ENCODE measurements around the gene CADM1.

CADM1 gene

GRCh38 chr11:115425816-115426215 lies 78.4 kb downstream of the CADM1 start:
- DNase-seq (ENCODE audit: low read depth in 2 of 2): no peak
- no peak for TF ChIP-seq CTCF (IDR thresholded peaks at IDR 0.05; ENCODE audit: low read depth, low read length)
- no peak overlapping the region for H3K4me3 ChIP-seq (replicated peaks in 1 of 2; ENCODE audit: low read depth in 2 of 2, low read length in 2 of 2)

GRCh38 chr11:115425250-115425649 lies 79.0 kb downstream of the CADM1 start:
- no peak for TF ChIP-seq CTCF (IDR thresholded peaks at IDR 0.05; ENCODE audit: low read depth, low read length)
- H3K4me3 ChIP-seq (replicated peaks in 1 of 2; ENCODE audit: low read depth in 2 of 2, low read length in 2 of 2): no peak overlapping the region

GRCh38 chr11:115423728-115424459 lies 80.3 kb downstream of the CADM1 start:
- no peak overlapping the region for H3K4me3 ChIP-seq (replicated peaks in 1 of 2; ENCODE audit: low read depth in 2 of 2, low read length in 2 of 2)
- no peak for TF ChIP-seq CTCF (IDR thresholded peaks at IDR 0.05; ENCODE audit: low read depth, low read length)
- no peak for DNase-seq (ENCODE audit: low read depth in 2 of 2)

More at GRCh38 chr11:115425250-115425649, 79.0 kb downstream of the CADM1 start:
- DNase-seq (ENCODE audit: low read depth in 2 of 2): no peak

GRCh38 chr11:115421992-115422689 lies 82.1 kb downstream of the CADM1 start:
- DNase-seq (ENCODE audit: low read depth in 2 of 2): no peak

GRCh38 chr11:115421352-115421991 lies 82.7 kb downstream of the CADM1 start:
- no peak overlapping the region for H3K4me3 ChIP-seq (replicated peaks in 1 of 2; ENCODE audit: low read depth in 2 of 2, low read length in 2 of 2)
- no peak for TF ChIP-seq CTCF (IDR thresholded peaks at IDR 0.05; ENCODE audit: low read depth, low read length)
- no peak for DNase-seq (ENCODE audit: low read depth in 2 of 2)

More at GRCh38 chr11:115421992-115422689, 82.1 kb downstream of the CADM1 start:
- TF ChIP-seq CTCF (IDR thresholded peaks at IDR 0.05; ENCODE audit: low read depth, low read length): no peak
- H3K4me3 ChIP-seq (replicated peaks in 1 of 2; ENCODE audit: low read depth in 2 of 2, low read length in 2 of 2): no peak overlapping the region

- no peak for DNase-seq (ENCODE audit: low read depth in 2 of 2)
- H3K4me3 ChIP-seq (replicated peaks in 1 of 2; ENCODE audit: low read depth in 2 of 2, low read length in 2 of 2): no peak overlapping the region
- TF ChIP-seq CTCF (IDR thresholded peaks at IDR 0.05; ENCODE audit: low read depth, low read length): no peak
Measured at GRCh38 chr11:115420505-115420904, 83.7 kb downstream of the CADM1 start.

All from cardiac fibroblast (primary cell).